Stimulated activated CD4-positive, alpha-beta T cell treated with anti-CD3 and anti-CD28 coated beads, TNF-alpha, amount 100 ng/mL, for 4 hours (primary cell): ENCODE data around the gene CDH4.
"Not testable (repeated sequence)": the region's sequence is repeated elsewhere in the genome, so short reads cannot be mapped to it uniquely, and the experiment has no call there.

Source experiments
- DNase-seq, 3 experiments: peaks; one replicate each; pipeline ENCODE4 v3.0.0-alpha.2; 2020; ENCODE audit warnings: low read depth in 3 of 3

CDH4 gene

GRCh38 chr20:61253640-61254511 is 1.8 kb downstream of the CDH4 start:
- DNase-seq, result no peak

- DNase-seq, result no peak
These were observed 3.0 kb downstream of the CDH4 start for GRCh38 chr20:61254881-61255626.

GRCh38 chr20:61256365-61256764 is 4.3 kb downstream of the CDH4 start:
- DNase-seq, result no peak

- no peak for DNase-seq
These were observed 4.8 kb downstream of the CDH4 start for GRCh38 chr20:61256824-61257223.

- DNase-seq, result no peak
These were observed 5.5 kb downstream of the CDH4 start for GRCh38 chr20:61257611-61258010.

GRCh38 chr20:61259741-61260140 is 7.7 kb downstream of the CDH4 start:
- no peak for DNase-seq

GRCh38 chr20:61260905-61261304 is 8.8 kb downstream of the CDH4 start:
- no peak for DNase-seq

- no peak for DNase-seq
These were observed 10.0 kb downstream of the CDH4 start for GRCh38 chr20:61262036-61262435.

- DNase-seq, result no peak
These were observed 10.5 kb downstream of the CDH4 start for GRCh38 chr20:61262514-61262913.

GRCh38 chr20:61263084-61263695 is 11.1 kb downstream of the CDH4 start:
- peak in 1 of 3 experiments; percentile 12 for DNase-seq

GRCh38 chr20:61263938-61264337 is 11.9 kb downstream of the CDH4 start:
- DNase-seq, result no peak

GRCh38 chr20:61267241-61267640 is 15.2 kb downstream of the CDH4 start:
- no peak for DNase-seq

- no peak for DNase-seq
These were observed 16.0 kb downstream of the CDH4 start for GRCh38 chr20:61268024-61268423.

- no peak for DNase-seq
These were observed 19.5 kb downstream of the CDH4 start for GRCh38 chr20:61271312-61272231.

- DNase-seq, result not testable (repeated sequence)
These were observed 21.0 kb downstream of the CDH4 start for GRCh38 chr20:61273024-61273423.

GRCh38 chr20:61273666-61274065 is 21.6 kb downstream of the CDH4 start:
- not testable (repeated sequence) for DNase-seq

- no peak for DNase-seq
These were observed 22.3 kb downstream of the CDH4 start for GRCh38 chr20:61274326-61274725.

- DNase-seq, result no peak
These were observed 26.2 kb downstream of the CDH4 start for GRCh38 chr20:61278296-61278695.

GRCh38 chr20:61279621-61280150 is 27.6 kb downstream of the CDH4 start:
- no peak for DNase-seq

- DNase-seq, result no peak
These were observed 28.3 kb downstream of the CDH4 start for GRCh38 chr20:61280217-61280980.
